HG03460 (cell line): Measurements from ENCODE around the gene SYNPO.

Experiments
- ATAC-seq: cut with Tn5 transposase; IDR thresholded peaks from one replicate; pipeline ENCODE4 v1.9.1; 2021; ENCODE audit not compliant: unreplicated experiment

The SYNPO gene

DNA sequence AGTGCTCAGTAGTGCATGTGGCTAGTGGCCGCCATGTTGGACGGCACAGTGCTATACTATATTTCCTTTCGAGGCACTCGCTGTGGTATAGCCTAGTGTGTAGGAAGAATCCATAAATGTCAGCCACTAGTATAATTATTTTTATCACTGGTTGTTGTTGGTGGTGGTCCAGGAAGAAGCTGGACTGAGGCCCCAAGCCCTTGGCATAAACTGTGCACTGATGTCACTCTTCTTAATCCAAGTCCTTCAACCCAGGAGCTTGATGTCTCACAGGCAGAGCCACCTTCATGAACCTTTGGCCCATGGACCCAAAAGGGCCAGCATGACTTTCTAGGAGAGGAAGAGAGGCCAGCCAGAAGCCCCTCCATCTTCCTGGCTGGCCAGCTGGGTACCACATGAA, 32.5 kb upstream of the SYNPO start:
- ATAC-seq = no peak

- no peak for ATAC-seq
Measured at GRCh38 chr5:150608991-150609390, 31.5 kb upstream of the SYNPO start.

DNA sequence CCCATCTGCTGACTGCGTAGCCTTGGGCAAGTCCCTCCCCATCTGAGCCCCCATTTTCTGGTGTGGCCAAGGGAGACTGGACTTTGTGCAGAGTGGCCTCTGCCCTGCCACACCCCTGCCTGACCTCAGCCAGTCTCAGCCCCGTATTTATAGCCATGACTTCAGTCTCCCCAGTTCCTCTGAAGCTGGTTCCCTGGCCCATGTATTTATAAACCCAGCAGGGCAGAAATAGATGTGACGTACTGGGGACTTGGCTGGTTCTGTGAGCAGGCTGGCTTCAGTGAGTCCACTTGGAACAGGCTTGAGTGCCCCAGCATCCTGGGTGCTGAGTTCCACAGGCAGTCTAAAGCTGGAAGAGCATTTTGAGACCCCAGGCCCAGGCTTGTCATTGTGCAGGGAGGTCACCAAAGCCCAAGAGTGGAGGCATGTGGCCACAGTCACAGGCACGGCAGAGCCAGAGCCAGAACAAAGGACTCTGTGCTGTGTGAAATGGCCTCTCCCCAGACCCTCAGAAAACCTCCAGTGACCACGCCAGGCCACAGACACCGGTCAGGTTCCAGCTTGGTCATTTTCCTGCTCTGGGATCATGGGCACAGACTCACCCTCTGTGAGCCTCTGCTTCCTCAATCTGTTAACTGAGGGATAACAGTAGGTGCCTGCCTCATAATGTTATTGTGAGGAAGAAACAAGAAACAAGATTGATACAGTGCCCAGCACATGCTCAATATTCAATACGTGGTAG, 30.4 kb upstream of the SYNPO start:
- no peak for ATAC-seq

GRCh38 chr5:150611026-150611425, 29.4 kb upstream of the SYNPO start:
- ATAC-seq = no peak

DNA sequence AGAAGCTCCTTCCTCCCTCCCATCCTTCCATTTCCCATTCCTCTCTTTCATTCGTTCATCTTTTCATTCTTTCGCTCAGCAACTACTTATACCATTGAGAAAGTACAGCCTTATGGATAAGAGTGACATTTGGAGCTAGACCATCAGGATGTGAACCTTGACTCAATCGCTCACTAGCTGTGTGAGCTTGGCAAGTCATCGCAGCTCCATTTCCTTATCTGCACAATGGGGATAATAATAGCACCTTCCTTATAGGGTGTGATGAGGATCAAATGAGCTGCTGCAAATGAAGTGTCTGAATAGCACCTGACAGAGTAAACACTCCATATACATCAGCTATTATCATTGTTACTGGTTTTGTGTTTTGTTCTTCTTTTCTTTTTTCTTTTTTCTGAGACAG, 28.1 kb upstream of the SYNPO start:
- ATAC-seq = no peak

DNA sequence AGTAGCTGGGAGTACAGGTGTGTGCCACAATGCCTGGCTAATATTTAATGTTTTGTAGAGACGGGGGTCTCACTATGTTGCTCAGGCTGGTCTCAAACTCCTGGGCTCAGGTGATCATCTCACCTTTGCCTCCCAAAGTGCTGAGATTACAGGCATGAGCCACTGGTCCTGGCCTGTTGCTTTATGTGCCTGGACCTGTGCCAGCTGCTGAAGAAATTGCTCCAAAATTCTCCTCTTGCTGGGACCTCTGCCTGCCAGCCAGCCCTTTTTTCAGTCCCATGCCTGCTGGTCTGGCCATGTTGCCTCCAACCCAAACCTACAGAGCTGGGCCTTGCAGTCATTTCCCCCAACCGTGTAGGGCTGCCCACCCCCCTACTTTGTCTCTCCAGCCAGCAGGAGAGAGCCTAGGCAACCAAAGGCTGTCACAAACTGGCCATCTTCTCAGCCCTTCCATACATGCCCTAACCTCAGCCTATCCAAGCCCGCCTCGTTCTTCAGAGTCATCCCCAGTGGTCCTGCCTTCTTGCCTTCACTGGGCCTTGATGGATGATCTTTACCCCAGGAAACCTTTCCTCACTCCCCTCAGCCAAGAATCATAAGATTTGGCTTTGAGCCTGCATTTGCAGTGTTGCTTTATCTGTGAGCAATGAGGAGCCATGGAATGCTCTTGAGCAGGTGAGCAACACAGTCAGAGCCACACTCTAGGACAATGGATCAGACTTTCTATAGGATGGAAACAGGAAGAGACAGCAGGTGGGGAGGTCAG, 27.4 kb upstream of the SYNPO start:
- ATAC-seq = no peak

DNA sequence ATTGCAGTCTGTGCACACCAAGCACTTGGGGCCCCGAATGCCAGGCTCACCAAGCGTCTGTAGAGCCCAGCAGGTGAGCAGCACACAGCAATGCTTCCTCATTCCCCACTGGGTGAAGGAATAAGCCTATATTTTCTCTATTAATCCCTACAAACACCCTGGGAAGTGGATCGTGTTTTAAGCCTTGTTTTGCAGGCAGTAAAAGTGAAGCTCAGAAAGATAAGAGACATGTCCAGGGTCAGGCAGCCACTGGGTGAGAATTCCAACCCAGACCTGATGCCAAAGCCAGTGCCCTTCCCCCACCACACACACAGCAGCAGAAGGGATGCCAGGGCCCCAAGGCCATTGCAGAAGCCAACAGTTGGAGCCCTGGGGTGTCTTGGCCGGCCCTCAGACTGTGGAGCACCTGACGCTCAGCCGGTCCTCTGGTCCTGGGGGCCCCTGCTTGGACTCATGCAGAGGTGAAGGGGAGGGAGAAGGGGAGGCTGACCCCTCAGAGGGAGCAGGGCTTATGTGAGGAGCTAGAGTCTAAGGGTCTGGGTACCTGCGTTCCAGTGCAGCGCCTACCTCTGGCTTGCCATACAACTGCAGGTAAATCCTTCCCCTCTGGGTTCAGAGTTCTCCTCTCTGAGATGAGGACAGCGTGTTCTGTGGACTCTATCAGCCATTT, 26.3 kb upstream of the SYNPO start:
- no peak for ATAC-seq

DNA sequence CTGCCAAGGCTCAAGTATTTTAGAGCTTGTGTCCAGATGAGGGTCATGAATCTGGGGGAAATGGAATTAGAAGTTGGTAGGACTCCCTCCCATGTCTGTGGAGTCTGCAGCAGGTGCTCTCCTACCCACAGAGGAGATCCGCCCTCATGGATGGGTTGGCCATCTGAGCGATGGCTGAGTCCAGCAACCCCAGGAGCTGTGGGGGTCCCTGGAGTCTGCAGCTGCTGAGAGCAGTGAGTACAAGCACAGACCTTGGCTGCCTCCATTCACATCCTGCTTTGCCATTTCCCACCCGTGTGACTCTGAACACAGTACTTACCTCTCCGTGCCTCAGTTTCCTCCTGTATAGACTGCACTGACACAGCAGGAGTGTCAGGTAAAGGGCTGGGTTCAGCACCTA, 25.8 kb upstream of the SYNPO start:
- no peak for ATAC-seq

- ATAC-seq = no peak
Measured at GRCh38 chr5:150615141-150615699, 25.2 kb upstream of the SYNPO start.

- ATAC-seq = no peak
Measured at GRCh38 chr5:150616024-150616470, 24.4 kb upstream of the SYNPO start.

GRCh38 chr5:150616506-150616905, 24.0 kb upstream of the SYNPO start:
- ATAC-seq = no peak

DNA sequence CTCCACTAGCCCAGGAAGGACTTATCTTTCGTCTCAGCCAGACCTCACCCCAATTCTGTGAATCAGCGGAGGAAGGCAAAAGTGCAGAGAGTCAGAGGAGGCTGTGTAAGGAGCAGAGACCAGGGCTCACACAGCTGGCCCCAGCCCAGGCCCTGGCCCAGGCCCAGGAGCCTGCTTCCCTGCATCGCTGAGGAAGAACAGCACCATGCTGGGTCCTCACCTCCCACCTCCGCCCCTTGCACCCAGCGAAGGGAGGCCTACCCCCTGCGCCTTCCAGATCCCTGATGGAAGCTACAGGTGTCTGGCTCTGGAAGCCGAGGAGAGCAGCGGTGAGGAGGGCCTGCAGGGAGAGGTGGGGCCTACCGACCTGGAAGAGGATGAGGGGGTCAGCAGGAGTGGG, 22.3 kb upstream of the SYNPO start:
- no peak for ATAC-seq

DNA sequence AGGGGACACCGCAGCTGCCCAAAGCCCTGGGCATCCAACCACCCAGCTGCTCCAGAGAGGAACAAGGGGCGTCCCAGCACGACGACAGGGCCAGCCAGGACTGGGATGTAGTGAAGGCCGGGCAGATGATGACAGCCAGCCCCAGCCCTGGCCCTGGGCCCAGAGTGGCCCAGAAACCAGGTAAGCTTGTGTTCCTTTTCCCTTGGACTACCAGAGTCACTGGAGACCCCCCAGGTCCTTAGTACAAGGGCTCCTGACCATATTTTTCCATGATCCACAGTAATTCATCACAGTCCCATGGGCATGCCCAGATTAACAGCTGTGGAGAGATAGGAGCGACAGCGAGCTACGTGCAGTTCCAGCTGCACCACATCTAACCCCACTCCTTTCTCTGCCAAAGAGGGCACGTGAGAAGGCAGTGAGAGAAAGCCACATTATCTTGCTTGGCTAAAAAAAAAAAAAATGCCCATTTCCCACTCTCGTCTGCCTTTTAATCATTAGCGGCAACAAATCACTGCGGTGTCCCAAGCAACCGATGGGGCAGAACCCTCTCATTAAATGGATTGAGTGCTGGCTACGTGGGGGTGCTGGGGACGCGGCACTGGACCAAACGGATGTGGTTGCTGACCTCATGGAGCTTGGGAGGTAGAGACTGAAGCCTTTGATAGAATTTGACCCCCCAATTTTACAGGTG, 21.7 kb upstream of the SYNPO start:
- ATAC-seq = no peak

GRCh38 chr5:150619359-150620230, 20.9 kb upstream of the SYNPO start:
- ATAC-seq = no peak

- no peak for ATAC-seq
Measured at GRCh38 chr5:150621301-150621700, 19.2 kb upstream of the SYNPO start.

GRCh38 chr5:150622157-150622556, 18.3 kb upstream of the SYNPO start:
- no peak for ATAC-seq

DNA sequence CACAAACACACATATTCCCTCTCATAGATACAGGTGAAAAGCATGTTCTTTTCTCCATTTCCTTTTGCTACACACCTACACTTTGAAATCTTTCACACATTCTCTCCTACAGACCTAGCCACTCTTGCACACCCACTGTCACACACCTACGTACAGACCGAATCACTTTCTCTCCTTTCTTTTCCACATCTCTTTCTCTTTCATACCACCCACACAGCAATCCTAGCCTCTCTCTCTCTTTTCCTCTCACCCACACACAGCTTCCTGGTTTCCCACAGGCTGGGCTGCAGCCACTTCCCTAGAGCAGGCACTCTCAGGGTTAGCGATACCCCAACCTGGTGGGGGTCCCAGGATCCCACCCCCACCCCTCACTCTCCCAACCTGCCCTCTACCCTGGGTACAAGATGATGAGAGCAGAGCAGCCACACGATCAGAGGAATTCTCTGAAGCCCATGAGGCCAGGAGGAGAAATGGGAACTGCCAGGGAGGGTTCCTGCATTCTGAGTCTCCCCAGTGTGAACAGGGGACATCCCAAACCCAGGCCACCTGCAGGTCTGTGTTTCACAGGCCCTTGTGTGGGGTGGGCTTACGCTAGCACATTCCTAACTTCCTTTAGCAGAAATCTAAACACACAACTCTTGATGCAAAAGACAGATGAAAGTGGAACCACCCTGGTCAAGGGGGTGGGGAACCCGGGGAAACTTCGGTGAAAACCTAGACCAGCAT, 17.1 kb upstream of the SYNPO start:
- ATAC-seq = no peak

DNA sequence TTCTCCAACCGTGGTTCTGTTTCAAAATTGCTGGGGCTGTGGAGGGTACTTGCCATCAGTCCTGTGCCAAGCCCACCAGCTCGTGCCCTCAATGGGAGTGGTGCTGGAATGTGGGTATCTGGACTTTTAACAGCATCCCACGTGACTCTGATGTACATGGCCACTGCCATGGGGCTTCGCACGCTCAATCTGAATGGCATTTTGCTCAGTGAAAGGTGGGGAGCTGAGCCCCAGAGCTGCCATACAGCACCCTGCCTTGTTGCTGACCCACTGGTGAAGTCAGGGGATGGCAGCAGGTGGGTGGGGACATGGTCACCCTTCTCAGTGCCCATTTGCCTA, 16.6 kb upstream of the SYNPO start:
- ATAC-seq = no peak

GRCh38 chr5:150624334-150625163, 15.9 kb upstream of the SYNPO start:
- ATAC-seq = peak; percentile 35
